ENCODE results near the gene CORO1C.
A peak's percentile ranks its signal among the peaks of the same experiment; 100 is the strongest.

Gene CORO1C

GRCh38 chr12:108610336-108610815 is 120.9 kb downstream of the CORO1C start:
- in situ Hi-C loops (cut with HindIII; ENCODE audit: low sequenced_read_pairs): no loop called here
- no peak for TF ChIP-seq CTCF (IDR thresholded peaks at IDR 0.05; ENCODE audit: low read depth, low read length, missing control alignments)
- no peak for DNase-seq (ENCODE audit: low read depth)
- H3K4me3 ChIP-seq (ENCODE audit: low read depth, low read length): no peak overlapping the region

GRCh38 chr12:108609537-108610335 is 121.6 kb downstream of the CORO1C start:
- in situ Hi-C loops (cut with HindIII; ENCODE audit: low sequenced_read_pairs): no loop called here
- DNase-seq (ENCODE audit: low read depth): peak; percentile 62
- no peak for TF ChIP-seq CTCF (IDR thresholded peaks at IDR 0.05; ENCODE audit: low read depth, low read length, missing control alignments)
- no peak overlapping the region for H3K4me3 ChIP-seq (ENCODE audit: low read depth, low read length)

- no peak for TF ChIP-seq CTCF (IDR thresholded peaks at IDR 0.05; ENCODE audit: low read depth, low read length, missing control alignments)
- H3K4me3 ChIP-seq (ENCODE audit: low read depth, low read length): no peak overlapping the region
- no peak for DNase-seq (ENCODE audit: low read depth)
- in situ Hi-C loops (cut with HindIII; ENCODE audit: low sequenced_read_pairs): no loop called here
These were observed 122.7 kb downstream of the CORO1C start for GRCh38 chr12:108608616-108609015.

- DNase-seq (ENCODE audit: low read depth): no peak
- TF ChIP-seq CTCF (IDR thresholded peaks at IDR 0.05; ENCODE audit: low read depth, low read length, missing control alignments): no peak
- no peak overlapping the region for H3K4me3 ChIP-seq (ENCODE audit: low read depth, low read length)
- in situ Hi-C loops (cut with HindIII; ENCODE audit: low sequenced_read_pairs): no loop called here
These were observed 123.2 kb downstream of the CORO1C start for GRCh38 chr12:108607981-108608600.

- TF ChIP-seq CTCF (IDR thresholded peaks at IDR 0.05; ENCODE audit: low read depth, low read length, missing control alignments): no peak
- DNase-seq (ENCODE audit: low read depth): no peak
- no peak overlapping the region for H3K4me3 ChIP-seq (ENCODE audit: low read depth, low read length)
- in situ Hi-C loops (cut with HindIII; ENCODE audit: low sequenced_read_pairs): no loop called here
These were observed 124.8 kb downstream of the CORO1C start for GRCh38 chr12:108606492-108606891.

GRCh38 chr12:108605690-108606406 is 125.5 kb downstream of the CORO1C start:
- H3K4me3 ChIP-seq (ENCODE audit: low read depth, low read length): no peak overlapping the region
- in situ Hi-C loops (cut with HindIII; ENCODE audit: low sequenced_read_pairs): no loop called here
- DNase-seq (ENCODE audit: low read depth): no peak
- TF ChIP-seq CTCF (IDR thresholded peaks at IDR 0.05; ENCODE audit: low read depth, low read length, missing control alignments): no peak
